Brain microvascular endothelial cell (primary cell): ENCODE results near the gene CERS6.

Source experiments
- DNase-seq: peaks from one replicate; pipeline ENCODE4 v3.0.0-alpha.2; 2020
- H3K27ac ChIP-seq: fragments of 250-450 bp; sonication (Bioruptor Pico); 2 replicates; pipeline ENCODE4 v1.5.1; 2020; ENCODE audit warnings: mild to moderate bottlenecking, moderate library complexity
- H3K27me3 ChIP-seq: fragments of 250-450 bp; sonication (Bioruptor Pico); replicated peaks from 2 replicates; pipeline ENCODE4 v1.5.1; 2020; ENCODE audit warnings: mild to moderate bottlenecking
- H3K36me3 ChIP-seq: fragments of 250-450 bp; sonication (Bioruptor Pico); replicated peaks from 2 replicates; pipeline ENCODE4 v1.5.1; 2020; ENCODE audit warnings: mild to moderate bottlenecking
- H3K4me3 ChIP-seq: 2 replicates; pipeline ENCODE4 v1.5.1; 2011; ENCODE audit warnings: low read depth, mild to moderate bottlenecking, control low read depth, low read length, moderate library complexity
- CTCF ChIP-seq: IDR thresholded peaks from 2 replicates; pipeline ENCODE4 v1.5.1; 2011; ENCODE audit warnings: low read depth, mild to moderate bottlenecking, moderate library complexity, low read length, control low read depth, inconsistent platforms; ENCODE audit errors: missing control alignments
- in situ Hi-C: cut with HindIII; loops from 2 replicates; pipeline ENCODE4 v1.10.0; 2017; ENCODE audit warnings: low sequenced_read_pairs, low pct_ligation_motif_present

CERS6 gene

GRCh38 chr2:168573128-168573903, 117.2 kb downstream of the CERS6 start:
- TF ChIP-seq CTCF: no peak
- Histone ChIP-seq H3K27me3 (no peaks in the 10 kb centered on the region), H3K27ac (no peak overlapping the region), H3K4me3 (no peak overlapping the region), H3K36me3 (no peaks in the 10 kb centered on the region)
- peak; percentile 60 for DNase-seq
- in situ Hi-C loops: no loop called here

GRCh38 chr2:168574856-168575630, 119.0 kb downstream of the CERS6 start:
- H3K27me3 ChIP-seq: no peaks in the 10 kb centered on the region
- no peak for DNase-seq
- no peak for TF ChIP-seq CTCF
- no peak overlapping the region for H3K4me3 ChIP-seq
- no peaks in the 10 kb centered on the region for H3K36me3 ChIP-seq
- in situ Hi-C loops: no loop called here
- no peak overlapping the region for H3K27ac ChIP-seq

- H3K4me3 ChIP-seq: no peak overlapping the region
- no peak for TF ChIP-seq CTCF
- no peak overlapping the region for H3K27ac ChIP-seq
- no peaks in the 10 kb centered on the region for H3K27me3 ChIP-seq
- in situ Hi-C loops: no loop called here
- H3K36me3 ChIP-seq: no peaks in the 10 kb centered on the region
- DNase-seq: no peak
Measured at GRCh38 chr2:168577885-168578284, 121.8 kb downstream of the CERS6 start.

DNA sequence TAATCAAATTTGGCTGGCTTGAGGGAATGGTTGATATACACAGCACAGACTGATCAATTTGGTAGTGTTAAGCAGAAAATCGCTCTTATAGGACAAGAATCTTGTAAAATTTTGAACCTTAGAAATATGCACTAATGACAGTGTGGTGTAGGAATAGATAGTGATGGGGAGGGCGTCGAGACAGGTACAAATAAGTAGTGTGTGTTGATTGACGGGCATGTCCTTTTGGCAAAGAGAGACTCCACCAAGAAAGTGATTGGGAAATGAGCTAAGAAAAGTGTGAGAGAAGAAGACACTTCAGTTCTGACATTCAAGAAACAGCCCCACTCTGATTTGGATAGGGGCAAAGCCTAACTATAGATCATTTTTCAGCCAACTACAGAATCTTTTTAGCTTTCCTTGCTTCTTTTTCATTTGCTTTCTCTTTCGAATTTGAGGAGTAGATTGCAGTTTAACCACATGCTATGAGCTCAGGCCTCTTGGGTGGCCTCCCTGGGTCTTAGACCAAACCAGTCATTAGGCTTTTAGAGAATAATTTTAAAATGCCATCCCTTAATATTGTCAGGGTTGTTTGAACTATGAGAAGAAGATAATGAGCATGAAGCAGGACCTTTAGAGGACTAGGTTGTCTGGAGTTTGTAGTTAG, 127.1 kb downstream of the CERS6 start:
- DNase-seq: no peak
- in situ Hi-C loops: no loop called here
- Histone ChIP-seq H3K36me3 (no peaks in the 10 kb centered on the region), H3K27me3 (no peaks in the 10 kb centered on the region), H3K4me3 (no peak overlapping the region), H3K27ac (peak overlapping the region; percentile 57)
- TF ChIP-seq CTCF: no peak

- no peaks in the 10 kb centered on the region for H3K36me3 ChIP-seq
- peak overlapping the region; percentile 57 for H3K27ac ChIP-seq
- no peak overlapping the region for H3K4me3 ChIP-seq
- no peak for TF ChIP-seq CTCF
- H3K27me3 ChIP-seq: no peaks in the 10 kb centered on the region
- in situ Hi-C loops: no loop called here
- DNase-seq: peak; percentile 48
Measured at GRCh38 chr2:168583710-168584521, 127.8 kb downstream of the CERS6 start.
